NCI-H146 treated with DMSO at 0.1 percent for 48 hours (cell line): ENCODE measurements around the gene KAZN.

ENCODE experiments used
- DNase-seq: peaks from one replicate; lab custom pipeline; 2025; ENCODE audit not compliant: unreplicated experiment; lab: John Stamatoyannopoulos, UW

The KAZN gene

GRCh38 chr1:14667651-14667984 lies 69.1 kb downstream of the KAZN start:
- DNase-seq, result no peak

- no peak for DNase-seq
These were observed 70.1 kb downstream of the KAZN start for GRCh38 chr1:14668538-14668937.

GRCh38 chr1:14672005-14672404 lies 73.5 kb downstream of the KAZN start:
- no peak for DNase-seq

GRCh38 chr1:14674030-14674429 lies 75.5 kb downstream of the KAZN start:
- no peak for DNase-seq

- DNase-seq, result no peak
These were observed 77.9 kb downstream of the KAZN start for GRCh38 chr1:14676400-14676799.

- no peak for DNase-seq
These were observed 78.9 kb downstream of the KAZN start for GRCh38 chr1:14677292-14677971.

GRCh38 chr1:14678011-14678638 lies 79.6 kb downstream of the KAZN start:
- DNase-seq, result no peak

GRCh38 chr1:14679027-14679688 lies 80.7 kb downstream of the KAZN start:
- DNase-seq, result no peak

GRCh38 chr1:14681182-14681581 lies 82.7 kb downstream of the KAZN start:
- DNase-seq, result no peak

GRCh38 chr1:14682941-14683621 lies 84.6 kb downstream of the KAZN start:
- DNase-seq, result no peak

- no peak for DNase-seq
These were observed 86.6 kb downstream of the KAZN start for GRCh38 chr1:14685078-14685477.

- peak; percentile 31 for DNase-seq
These were observed 88.2 kb downstream of the KAZN start for GRCh38 chr1:14686701-14687100.

- no peak for DNase-seq
These were observed 88.7 kb downstream of the KAZN start for GRCh38 chr1:14687147-14687546.

- no peak for DNase-seq
These were observed 91.6 kb downstream of the KAZN start for GRCh38 chr1:14689996-14690615.

- no peak for DNase-seq
These were observed 95.5 kb downstream of the KAZN start for GRCh38 chr1:14693949-14694348.

- DNase-seq, result no peak
These were observed 96.1 kb downstream of the KAZN start for GRCh38 chr1:14694589-14694988.

GRCh38 chr1:14696761-14697160 lies 98.3 kb downstream of the KAZN start:
- no peak for DNase-seq

GRCh38 chr1:14697353-14697752 lies 98.9 kb downstream of the KAZN start:
- no peak for DNase-seq

- DNase-seq, result no peak
These were observed 99.8 kb downstream of the KAZN start for GRCh38 chr1:14698314-14698713.

- DNase-seq, result no peak
These were observed 101.1 kb downstream of the KAZN start for GRCh38 chr1:14699620-14700019.

GRCh38 chr1:14704846-14705245 lies 106.4 kb downstream of the KAZN start:
- no peak for DNase-seq

GRCh38 chr1:14705824-14706223 lies 107.3 kb downstream of the KAZN start:
- DNase-seq, result no peak
